AG04450 (cell line): ENCODE measurements around the gene BICRA. TPM values are rescaled to one million over a fixed set of nuclear protein-coding genes. Genes with fewer than 3 reads are reported as not detected.
A peak's percentile ranks its signal among the peaks of the same experiment; 100 is the strongest.
"Not testable (repeated sequence)": the region's sequence is repeated elsewhere in the genome, so short reads cannot be mapped to it uniquely, and the experiment has no call there.

Source experiments
- CTCF ChIA-PET: fragments of 300-600, 350-600 bp; formaldehyde crosslinking; extraction: SDS; loops from one replicate; lab custom pipeline; 2022; ENCODE audit warnings: antibody characterized with exemption, inconsistent platforms; lab: Charles Lee
- POLR2A ChIA-PET: fragments of 350-600 bp; formaldehyde crosslinking; extraction: SDS; loops from one replicate; lab custom pipeline; 2021; ENCODE audit warnings: antibody characterized with exemption, inconsistent platforms; lab: Yijun Ruan, JAX
- DNase-seq: peaks from one replicate; pipeline ENCODE4 v3.0.0-alpha.2; 2011; ENCODE audit warnings: low read depth, low spot score
- H3K27ac ChIP-seq: one replicate; pipeline ENCODE4 v1.5.1; 2012; ENCODE audit warnings: low read depth, low read length, control low read depth
- H3K27me3 ChIP-seq: one replicate; pipeline ENCODE4 v1.6.0; 2012; ENCODE audit warnings: low read length; ENCODE audit not compliant: control insufficient read depth, insufficient read depth
- H3K4me3 ChIP-seq: 2 replicates; pipeline ENCODE4 v1.5.1; 2011; ENCODE audit warnings: mild to moderate bottlenecking, low read depth, low read length, control low read depth
- H3K9me3 ChIP-seq: 2 replicates; pipeline ENCODE4 v1.5.1; 2012; ENCODE audit warnings: low read length; ENCODE audit not compliant: control insufficient read depth, insufficient read depth
- CTCF ChIP-seq: IDR thresholded peaks from 2 replicates; pipeline ENCODE4 v1.5.1; 2011; ENCODE audit warnings: low read depth, low read length, control low read depth, inconsistent platforms
- polyA plus RNA-seq: library from polyadenylated mRNA; depleted of rRNA; stranded (reverse); fragments of >200 nt; gene quantifications from 2 replicates; pipeline ENCODE4 v1.2.3, GENCODE V29; 2011

The BICRA gene
- polyA plus RNA-seq, 1 experiment = 0.72 TPM

GRCh38 chr19:47581605-47582319, 27.2 kb upstream of the BICRA start:
- H3K27me3 ChIP-seq = no peaks in the 10 kb centered on the region

GRCh38 chr19:47582320-47582909, 26.5 kb upstream of the BICRA start:
- H3K27ac ChIP-seq = peak overlapping the region; percentile 33
- peak overlapping the region; percentile 28 for H3K4me3 ChIP-seq
- no peak for TF ChIP-seq CTCF
- DNase-seq = no peak
- peaks cover 19% of the 10 kb centered on the region for H3K9me3 ChIP-seq
- H3K27me3 ChIP-seq = no peaks in the 10 kb centered on the region
- POLR2A ChIA-PET = no interaction called here
- CTCF ChIA-PET = no interaction called here

More at GRCh38 chr19:47581605-47582319, 27.2 kb upstream of the BICRA start:
- H3K27ac ChIP-seq = peak overlapping the region; percentile 57
- H3K4me3 ChIP-seq = peak overlapping the region; percentile 28; the same call in 1 of the 2 replicates
- no peak for TF ChIP-seq CTCF
- peaks cover 14% of the 10 kb centered on the region for H3K9me3 ChIP-seq
- POLR2A ChIA-PET = no interaction called here
- no peak for DNase-seq
- CTCF ChIA-PET = no interaction called here

GRCh38 chr19:47583161-47583560, 25.8 kb upstream of the BICRA start:
- H3K27me3 ChIP-seq, H3K27ac ChIP-seq, H3K4me3 ChIP-seq, POLR2A ChIA-PET, CTCF ChIA-PET, DNase-seq: not testable (repeated sequence)
- H3K9me3 ChIP-seq = peaks cover 25% of the 10 kb centered on the region

GRCh38 chr19:47587295-47587694, 21.6 kb upstream of the BICRA start:
- DNase-seq = no peak
- H3K9me3 ChIP-seq = peaks cover 25% of the 10 kb centered on the region
- ChIA-PET CTCF (interaction anchor here (1.3 kb wide), 1 partner anchor 71 kb away, joined by 4 read pairs; no protein-coding TSS in a partner anchor), POLR2A (no interaction called here)
- no peaks in the 10 kb centered on the region for H3K27me3 ChIP-seq
- H3K27ac ChIP-seq = no peak overlapping the region
- H3K4me3 ChIP-seq = no peak overlapping the region
- TF ChIP-seq CTCF = no peak

GRCh38 chr19:47589824-47590223, 19.1 kb upstream of the BICRA start:
- H3K27ac ChIP-seq = no peak overlapping the region
- DNase-seq = no peak
- no peaks in the 10 kb centered on the region for H3K27me3 ChIP-seq
- H3K4me3 ChIP-seq = no peak overlapping the region
- H3K9me3 ChIP-seq = peaks cover 25% of the 10 kb centered on the region
- TF ChIP-seq CTCF = no peak
- POLR2A ChIA-PET = no interaction called here
- CTCF ChIA-PET = no interaction called here
